Calu3 (cell line): ENCODE results near the gene MCF2. TPM values are rescaled to one million over a fixed set of nuclear protein-coding genes. Genes with fewer than 3 reads are reported as not detected.

ENCODE experiments used
- BruUV-seq: library from RNA; stranded (reverse); fragments of 400-500 nt; replicated peaks from 2 replicates; lab custom pipeline; 2021; lab: Mats Ljungman, UMichigan
- CTCF ChIA-PET: fragments of 300-600 bp; sonication (Branson Sonifier 250); formaldehyde crosslinking; loops from one replicate; lab custom pipeline; 2022; ENCODE audit warnings: antibody characterized with exemption; lab: Charles Lee
- DNase-seq: peaks from one replicate; pipeline ENCODE4 v3.0.0; 2022
- H3K27ac Mint-ChIP-seq: one replicate; pipeline ENCODE4 v1.8.0; 2022; ENCODE audit warnings: mixed read lengths; ENCODE audit not compliant: unreplicated experiment
- H3K27me3 Mint-ChIP-seq: one replicate; pipeline ENCODE4 v1.8.0; 2022; ENCODE audit warnings: mixed read lengths; ENCODE audit not compliant: unreplicated experiment
- H3K36me3 Mint-ChIP-seq: one replicate; pipeline ENCODE4 v1.8.0; 2022; ENCODE audit warnings: mild to moderate bottlenecking, moderate library complexity, mixed read lengths; ENCODE audit not compliant: insufficient read depth, unreplicated experiment
- H3K4me1 Mint-ChIP-seq: one replicate; pipeline ENCODE4 v1.8.0; 2022; ENCODE audit warnings: mild to moderate bottlenecking, low read depth, mixed read lengths; ENCODE audit not compliant: unreplicated experiment
- H3K4me3 Mint-ChIP-seq: one replicate; pipeline ENCODE4 v1.8.0; 2022; ENCODE audit warnings: mild to moderate bottlenecking, low read depth, moderate library complexity, mixed read lengths; ENCODE audit not compliant: unreplicated experiment
- H3K9me3 Mint-ChIP-seq: one replicate; pipeline ENCODE4 v1.8.0; 2022; ENCODE audit warnings: low read depth, mixed read lengths; ENCODE audit not compliant: unreplicated experiment
- intact Hi-C: fragments of 100-400 bp; cut with micrococcal nuclease; formaldehyde crosslinking; loops from one replicate; pipeline ENCODE4 v1.10.0; 2022; ENCODE audit not compliant: unreplicated experiment
- total RNA-seq: library from RNA; stranded (reverse); gene quantifications from 2 replicates; pipeline ENCODE4 v1.2.3, GENCODE V29; 2022
- TF ChIP-seq, protein P1 (sequence below): fragments of 200-600 bp; IDR thresholded peaks from one replicate; pipeline ENCODE4 v1.8.0; 2022; ENCODE audit warnings: antibody characterized with exemption; ENCODE audit not compliant: unreplicated experiment

Gene MCF2
- total RNA-seq, 1 experiment from 2014 or later: not detected

DNA sequence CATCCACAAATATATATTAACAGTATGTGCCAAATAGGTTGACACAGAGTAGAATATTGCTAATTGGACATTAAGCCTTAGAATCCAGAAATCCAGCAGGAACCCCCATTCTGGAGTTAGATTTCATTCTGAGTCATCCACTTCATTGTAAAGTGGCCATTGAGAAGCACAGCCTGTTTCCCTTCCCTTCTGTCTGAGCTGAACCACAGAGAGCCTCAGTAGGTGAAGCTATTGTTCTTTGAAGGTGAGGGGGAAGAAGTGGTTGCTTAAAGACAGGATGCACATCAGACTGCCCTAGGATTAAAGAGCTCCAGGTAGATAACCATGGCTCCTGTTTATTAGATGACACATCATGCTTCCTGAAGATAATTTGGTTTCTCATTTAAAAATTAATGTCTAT is 30.6 kb upstream of the MCF2 start:
- Mint-ChIP-seq H3K4me1 (no peaks in the 10 kb centered on the region), H3K27me3 (no peaks in the 10 kb centered on the region), H3K36me3 (no peaks in the 10 kb centered on the region), H3K4me3 (no peak overlapping the region), H3K9me3 (no peaks in the 10 kb centered on the region), H3K27ac (no peak overlapping the region)
- DNase-seq: no peak
- no TSS peak for BruUV-seq
- TF ChIP-seq, protein P1, sequence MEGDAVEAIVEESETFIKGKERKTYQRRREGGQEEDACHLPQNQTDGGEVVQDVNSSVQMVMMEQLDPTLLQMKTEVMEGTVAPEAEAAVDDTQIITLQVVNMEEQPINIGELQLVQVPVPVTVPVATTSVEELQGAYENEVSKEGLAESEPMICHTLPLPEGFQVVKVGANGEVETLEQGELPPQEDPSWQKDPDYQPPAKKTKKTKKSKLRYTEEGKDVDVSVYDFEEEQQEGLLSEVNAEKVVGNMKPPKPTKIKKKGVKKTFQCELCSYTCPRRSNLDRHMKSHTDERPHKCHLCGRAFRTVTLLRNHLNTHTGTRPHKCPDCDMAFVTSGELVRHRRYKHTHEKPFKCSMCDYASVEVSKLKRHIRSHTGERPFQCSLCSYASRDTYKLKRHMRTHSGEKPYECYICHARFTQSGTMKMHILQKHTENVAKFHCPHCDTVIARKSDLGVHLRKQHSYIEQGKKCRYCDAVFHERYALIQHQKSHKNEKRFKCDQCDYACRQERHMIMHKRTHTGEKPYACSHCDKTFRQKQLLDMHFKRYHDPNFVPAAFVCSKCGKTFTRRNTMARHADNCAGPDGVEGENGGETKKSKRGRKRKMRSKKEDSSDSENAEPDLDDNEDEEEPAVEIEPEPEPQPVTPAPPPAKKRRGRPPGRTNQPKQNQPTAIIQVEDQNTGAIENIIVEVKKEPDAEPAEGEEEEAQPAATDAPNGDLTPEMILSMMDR: no peak
- intact Hi-C loops: no loop called here
- CTCF ChIA-PET: no interaction called here

DNA sequence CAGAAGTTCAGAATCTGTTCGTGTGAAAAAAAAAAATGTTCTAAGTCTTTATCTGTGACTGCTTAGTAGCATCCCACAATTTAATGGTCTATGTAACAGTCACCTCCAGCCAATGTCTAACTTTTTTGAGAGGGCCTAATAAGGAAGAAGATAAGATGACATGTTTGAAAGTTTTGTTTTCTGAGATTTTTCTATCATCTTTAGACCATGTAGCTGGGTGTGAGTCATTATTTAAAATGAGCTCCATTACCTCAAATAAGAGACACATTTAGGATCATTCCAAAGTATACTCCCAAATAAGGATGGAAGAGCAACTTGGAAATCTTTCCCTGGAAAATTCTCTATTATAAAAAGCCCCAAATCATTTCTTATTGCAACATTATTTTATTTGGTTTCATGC is 28.2 kb upstream of the MCF2 start:
- H3K9me3 Mint-ChIP-seq: no peaks in the 10 kb centered on the region
- no TSS peak for BruUV-seq
- no peak overlapping the region for H3K27ac Mint-ChIP-seq
- no peak for DNase-seq
- CTCF ChIA-PET: no interaction called here
- TF ChIP-seq, protein P1: no peak
- no peaks in the 10 kb centered on the region for H3K27me3 Mint-ChIP-seq
- intact Hi-C loops: no loop called here
- H3K4me1 Mint-ChIP-seq: no peaks in the 10 kb centered on the region
- H3K36me3 Mint-ChIP-seq: no peaks in the 10 kb centered on the region
- no peak overlapping the region for H3K4me3 Mint-ChIP-seq

DNA sequence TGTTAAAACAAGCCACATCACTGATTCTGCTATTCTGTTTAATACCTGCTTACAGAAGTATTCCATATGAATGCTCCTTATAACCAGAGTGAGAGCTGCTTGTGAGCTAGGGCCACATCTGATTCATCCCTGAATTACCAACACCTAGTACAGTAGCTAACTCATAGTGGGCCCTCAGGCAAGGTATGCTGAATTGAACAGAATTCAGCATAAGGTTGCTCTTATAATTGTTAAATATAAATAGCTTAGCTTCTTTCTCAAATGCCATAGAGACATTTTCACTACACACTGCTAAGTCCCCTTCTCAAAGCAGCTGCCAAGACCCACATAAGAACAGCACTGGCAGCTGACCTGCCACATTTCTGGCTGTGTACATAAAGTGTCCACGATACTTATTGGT is 27.0 kb upstream of the MCF2 start:
- H3K27ac Mint-ChIP-seq: no peak overlapping the region
- no peak for DNase-seq

DNA sequence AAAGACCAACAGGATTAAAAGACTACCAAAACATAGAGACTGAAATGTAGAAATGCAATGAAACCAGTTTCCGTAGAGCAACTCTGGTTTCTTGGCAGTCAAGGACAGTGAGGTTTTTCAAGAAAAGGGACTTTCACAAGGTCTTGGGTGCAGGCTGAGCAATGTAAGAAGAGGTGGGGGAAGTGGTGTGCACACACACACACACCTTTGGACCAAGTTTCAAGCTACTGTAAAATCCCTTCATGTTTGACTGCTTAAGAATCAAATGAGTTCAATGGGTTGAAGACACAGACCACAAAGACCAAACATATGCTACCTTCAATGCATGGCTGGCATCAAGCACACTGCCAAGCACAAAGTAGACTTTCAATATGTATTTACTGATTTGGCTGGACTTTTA is 17.8 kb upstream of the MCF2 start:
- Mint-ChIP-seq H3K9me3 (no peaks in the 10 kb centered on the region), H3K4me3 (no peak overlapping the region), H3K4me1 (no peaks in the 10 kb centered on the region), H3K27ac (no peak overlapping the region), H3K36me3 (no peaks in the 10 kb centered on the region), H3K27me3 (no peaks in the 10 kb centered on the region)
- BruUV-seq: no TSS peak
- CTCF ChIA-PET: no interaction called here
- intact Hi-C loops: no loop called here
- TF ChIP-seq, protein P1: no peak
- DNase-seq: no peak

More for the DNA sequence above, 27.0 kb upstream of the MCF2 start:
- Mint-ChIP-seq H3K4me3 (no peak overlapping the region), H3K9me3 (no peaks in the 10 kb centered on the region), H3K4me1 (no peaks in the 10 kb centered on the region), H3K27me3 (no peaks in the 10 kb centered on the region), H3K36me3 (no peaks in the 10 kb centered on the region)
- TF ChIP-seq, protein P1: no peak
- CTCF ChIA-PET: no interaction called here
- intact Hi-C loops: no loop called here
- BruUV-seq: no TSS peak

DNA sequence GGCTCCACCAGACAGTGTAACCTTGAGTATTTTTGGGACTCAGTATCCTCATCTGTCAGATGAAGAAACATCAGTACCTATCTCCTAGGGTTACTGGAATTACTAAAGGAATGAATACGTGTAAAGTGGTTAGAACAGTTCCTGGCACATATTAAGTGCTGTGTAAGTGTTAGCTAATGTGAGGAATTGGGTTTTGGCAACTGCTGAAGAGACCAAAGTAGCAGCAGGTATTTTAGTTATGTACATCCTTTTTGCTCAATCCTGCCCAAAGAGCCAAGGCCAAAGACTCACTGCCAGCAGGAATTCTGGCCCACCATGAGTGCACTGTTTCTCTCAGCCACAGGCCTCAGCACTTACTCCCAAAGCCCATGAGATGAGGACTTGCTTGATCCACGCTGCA is 16.7 kb upstream of the MCF2 start:
- Mint-ChIP-seq H3K4me3 (no peak overlapping the region), H3K4me1 (no peaks in the 10 kb centered on the region), H3K36me3 (no peaks in the 10 kb centered on the region), H3K27ac (no peak overlapping the region), H3K9me3 (no peaks in the 10 kb centered on the region), H3K27me3 (no peaks in the 10 kb centered on the region)
- no TSS peak for BruUV-seq
- intact Hi-C loops: no loop called here
- CTCF ChIA-PET: no interaction called here
- no peak for DNase-seq
- TF ChIP-seq, protein P1: no peak
